ENCODE data around the gene SMOC1.

GRCh38 chr14:69861025-69861569 lies 18.1 kb upstream of the SMOC1 start:
- TF ChIP-seq CTCF (IDR thresholded peaks at IDR 0.05; ENCODE audit: low read length): no peak
- no peak for TF ChIP-seq EZH2 (IDR thresholded peaks at IDR 0.05; ENCODE audit: borderline replicate concordance, low read length)
